GM12878 (cell line): ENCODE data around the gene ACTG1. TPM values are rescaled to one million over a fixed set of nuclear protein-coding genes. Genes with fewer than 3 reads are reported as not detected.

ENCODE experiments used
- ATAC-seq: fragments of 200-7000 bp; cut with Tn5 transposase; 3 replicates; pipeline ENCODE4 v1.9.1; 2020; ENCODE audit warnings: mild to moderate bottlenecking, moderate library complexity
- BruUV-seq: library from RNA; stranded (reverse); fragments of 400-500 nt; replicated peaks from 2 replicates; lab custom pipeline; 2021; lab: Mats Ljungman, UMichigan
- CTCF ChIA-PET: fragments of 300-600 bp; sonication (Branson Sonifier 250); formaldehyde crosslinking; extraction: SDS; loops from one replicate; lab custom pipeline; 2021; ENCODE audit warnings: inconsistent platforms; lab: Yijun Ruan, JAX
- POLR2A ChIA-PET: fragments of 350-600 bp; formaldehyde crosslinking; extraction: SDS; loops from one replicate; lab custom pipeline; 2021; ENCODE audit warnings: inconsistent platforms; lab: Charles Lee
- RAD21 ChIA-PET: fragments of 300-600 bp; sonication (Branson Sonifier 250); formaldehyde crosslinking; loops from one replicate; lab custom pipeline; 2023; ENCODE audit warnings: antibody characterized with exemption; ENCODE audit not compliant: unreplicated experiment; lab: Charles Lee
- SMC1A ChIA-PET: fragments of 300-600 bp; sonication (Branson Sonifier 250); formaldehyde crosslinking; loops from one replicate; lab custom pipeline; 2023; ENCODE audit not compliant: unreplicated experiment, uncharacterized antibody; lab: Charles Lee
- DNase-seq: peaks from one replicate; pipeline ENCODE4 v3.0.0-alpha.2; 2011; ENCODE audit warnings: low read depth, low spot score
- FAIRE-seq: peaks from 3 replicates; lab custom pipeline; 2011; peaks lifted over from hg19 to GRCh38; lab: Jason Lieb, UNC
- H2AFZ ChIP-seq: 2 replicates; pipeline ENCODE4 v1.6.0; 2011; ENCODE audit warnings: low read depth, low read length, control low read depth; ENCODE audit not compliant: control insufficient read depth
- H3K27ac ChIP-seq: 2 replicates; pipeline ENCODE4 v1.5.1; 2011; ENCODE audit warnings: control low read depth; ENCODE audit not compliant: control insufficient read depth, insufficient read depth
- H3K27me3 ChIP-seq, 2 experiments: replicated peaks in 1 of 2; 2 replicates each; pipeline versions ENCODE4 v1.6.0 to v1.6.1; 2011; ENCODE audit warnings: low read length in 1 of 2; ENCODE audit not compliant: control insufficient read depth in 2 of 2, insufficient read depth in 2 of 2
- H3K36me3 ChIP-seq, 2 experiments: 2 replicates each; pipeline ENCODE4 v1.5.1; 2011; ENCODE audit warnings: low read length in 1 of 2; ENCODE audit not compliant: control insufficient read depth in 2 of 2, insufficient read depth in 2 of 2
- H3K4me1 ChIP-seq: 2 replicates; pipeline ENCODE4 v1.6.1; 2011; ENCODE audit warnings: mild to moderate bottlenecking, low read length, moderate library complexity, mixed read lengths; ENCODE audit not compliant: control insufficient read depth, insufficient read depth
- H3K4me2 ChIP-seq: 2 replicates; pipeline ENCODE4 v1.6.0; 2011; ENCODE audit warnings: control low read depth; ENCODE audit not compliant: control insufficient read depth, insufficient read depth
- H3K4me3 ChIP-seq: fragments of 200-600 bp; sonication (generic); 2 replicates; pipeline ENCODE4 v1.5.1; 2016
- H3K79me2 ChIP-seq: 2 replicates; pipeline ENCODE4 v1.6.0; 2011; ENCODE audit warnings: low read length; ENCODE audit not compliant: control insufficient read depth, insufficient read depth
- H3K9ac ChIP-seq: 2 replicates; pipeline ENCODE4 v1.8.0; 2011; ENCODE audit warnings: low read length, control low read depth, mixed read lengths; ENCODE audit not compliant: control insufficient read depth, insufficient read depth
- H3K9me3 ChIP-seq: replicated peaks from 3 replicates; pipeline ENCODE4 v1.5.1; 2011; ENCODE audit warnings: mild to moderate bottlenecking, low read length; ENCODE audit not compliant: control insufficient read depth, insufficient read depth
- H4K20me1 ChIP-seq: 2 replicates; pipeline ENCODE4 v1.6.0; 2011; ENCODE audit not compliant: control insufficient read depth, insufficient read depth
- CEBPZ ChIP-seq: fragments of 150-350 bp; IDR thresholded peaks from 2 replicates; pipeline ENCODE4 v1.6.1; 2016; ENCODE audit warnings: low read depth, low read length
- CHD1 ChIP-seq: IDR thresholded peaks from 2 replicates; pipeline ENCODE4 v1.6.1; 2012; ENCODE audit warnings: low read depth, low read length, improper control_type of control experiment
- CHD2 ChIP-seq: IDR thresholded peaks from 2 replicates; pipeline ENCODE4 v1.6.1; 2011; ENCODE audit warnings: low read depth, low read length, improper control_type of control experiment, borderline replicate concordance
- CUX1 ChIP-seq: IDR thresholded peaks from 2 replicates; pipeline ENCODE4 v1.6.1; 2012; ENCODE audit warnings: improper control_type of control experiment, low read depth, low read length; ENCODE audit not compliant: insufficient replicate concordance
- HDAC6 ChIP-seq: fragments of 200-600 bp; sonication (generic); IDR thresholded peaks from one replicate; pipeline ENCODE4 v1.8.0; 2017; ENCODE audit warnings: antibody characterized with exemption; ENCODE audit not compliant: unreplicated experiment
- WGBS: methylation state at CpG from one replicate; pipeline ENCODE4 v1.1.6; 2016; ENCODE audit warnings: low lambda C conversion rate; ENCODE audit not compliant: insufficient replicate concordance, insufficient coverage; ENCODE audit errors: missing lambda C conversion rate; 5-methylcytosine and 5-hydroxymethylcytosine counted together
- in situ Hi-C: fragments of 300-500 bp; cut with MboI; formaldehyde crosslinking; loops from 9 replicates; pipeline ENCODE4 v1.14.3; 2018; ENCODE audit warnings: mixed read lengths
- intact Hi-C: fragments of 100-400 bp; cut with micrococcal nuclease; formaldehyde crosslinking; loops from one replicate; pipeline ENCODE4 v1.14.2; 2022; ENCODE audit not compliant: unreplicated experiment
- polyA plus RNA-seq, 11 experiments: library from polyadenylated mRNA; depleted of rRNA in 4 of 11; unstranded in 6 of 11; stranded (reverse) in 5 of 11; fragments of >200 nt; fragmentation: Nextera tagmentation in 4 of 11; fragmentation: Illumina TruSeq in 1 of 11; extraction: Ambion mirVana in 4 of 11; extraction: Trizol in 1 of 11; gene quantifications; 1 replicate in 1 of 11; 2 replicates in 10 of 11; pipeline versions ENCODE4 v1.2.1 to v1.2.3, GENCODE V29; 2011 to 2016; ENCODE audit warnings: inconsistent platforms in 2 of 11, missing spikeins in 2 of 11, low read depth in 1 of 11
- total RNA-seq, 4 experiments: library from RNA; depleted of rRNA in 3 of 4; stranded (reverse); fragments of >200 nt in 3 of 4; fragmentation: Illumina TruSeq in 1 of 4; extraction: Trizol in 1 of 4; gene quantifications; 2 replicates each; pipeline versions ENCODE4 v1.2.1 to v1.2.3, GENCODE V29; 2013 to 2021
- TF ChIP-seq, protein P1 (sequence below): fragments of 450-650 bp; IDR thresholded peaks from 2 replicates; pipeline ENCODE4 v1.6.1; 2016; ENCODE audit warnings: mild to moderate bottlenecking, moderate library complexity, borderline replicate concordance

ACTG1 gene
- total and polyA plus RNA-seq, 10 of the 15 experiments (the other 5 are each of a cell fraction or from before 2014, with no cell fraction given) = 810 to 6,105 (median 3,650) TPM

DNA sequence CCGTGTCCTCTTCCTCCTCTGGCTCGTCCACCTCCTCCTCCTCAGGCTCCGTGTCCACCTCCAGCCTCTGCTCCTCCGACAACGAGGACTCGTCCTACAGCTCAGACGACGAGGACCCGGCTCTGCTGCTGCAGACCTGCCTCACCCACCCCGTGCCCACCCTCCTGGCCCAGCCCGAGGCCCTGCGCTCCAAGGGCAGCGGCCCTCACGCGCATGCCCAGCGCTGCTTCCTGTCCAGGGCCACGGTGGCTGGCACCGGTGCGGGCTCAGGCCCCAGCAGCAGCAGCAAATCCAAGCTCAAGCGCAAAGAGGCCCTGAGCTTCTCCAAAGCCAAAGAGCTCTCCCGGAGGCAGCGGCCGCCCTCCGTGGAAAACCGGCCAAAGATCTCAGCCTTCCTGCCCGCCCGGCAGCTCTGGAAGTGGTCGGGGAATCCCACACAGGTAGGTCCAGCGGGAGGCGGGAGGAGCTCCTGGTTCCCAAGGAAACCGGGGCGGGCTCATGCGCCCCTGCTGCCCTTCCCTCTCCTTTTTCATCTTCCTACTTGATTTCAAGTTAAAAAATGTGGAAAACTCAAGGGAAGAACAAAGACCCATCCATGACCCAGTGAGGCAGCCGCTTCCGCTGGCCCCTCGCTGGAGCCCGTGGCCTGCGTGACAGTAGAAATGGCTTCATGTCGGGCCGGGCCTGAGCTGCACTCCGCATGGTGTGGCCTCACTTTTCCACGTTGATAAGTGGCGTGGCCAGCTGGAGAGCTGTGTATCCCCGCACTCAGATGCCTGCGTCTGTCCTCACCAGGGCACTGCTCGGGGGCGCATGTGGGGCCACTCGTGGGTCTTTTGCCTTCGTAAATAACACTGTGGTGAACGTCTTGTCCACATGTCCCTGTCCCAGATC, 50.7 kb downstream of the ACTG1 start:
- no peaks in the 10 kb centered on the region for H3K79me2 ChIP-seq
- no peaks in the 10 kb centered on the region for H4K20me1 ChIP-seq
- no peaks in the 10 kb centered on the region for H3K4me1 ChIP-seq
- no peak for FAIRE-seq
- no peak for ATAC-seq
- no TSS peak for BruUV-seq
- ChIA-PET SMC1A (no interaction called here), CTCF (interaction anchor here (0.6 kb wide), 1 partner anchor 60 kb away, joined by 3 read pairs; no protein-coding TSS in a partner anchor), POLR2A (no interaction called here), RAD21 (no interaction called here)
- no peak overlapping the region for H3K4me2 ChIP-seq
- H3K27ac ChIP-seq = no peak overlapping the region
- H3K9ac ChIP-seq = no peak overlapping the region
- 66% methylated on average over 42 of the region's 50 CpGs for WGBS
- H2AFZ ChIP-seq = no peak overlapping the region
- H3K4me3 ChIP-seq = no peak overlapping the region
- H3K36me3 ChIP-seq = no peaks in the 10 kb centered on the region
- DNase-seq = no peak
- H3K9me3 ChIP-seq = no peaks in the 10 kb centered on the region
- H3K27me3 ChIP-seq = no peaks in the 10 kb centered on the region; a peak in 1 of 4 replicates
- in situ Hi-C loops = no loop called here
- intact Hi-C loops = no loop called here
- TF ChIP-seq CHD2 = no peak
- no peak for TF ChIP-seq CHD1
- TF ChIP-seq, protein P1, sequence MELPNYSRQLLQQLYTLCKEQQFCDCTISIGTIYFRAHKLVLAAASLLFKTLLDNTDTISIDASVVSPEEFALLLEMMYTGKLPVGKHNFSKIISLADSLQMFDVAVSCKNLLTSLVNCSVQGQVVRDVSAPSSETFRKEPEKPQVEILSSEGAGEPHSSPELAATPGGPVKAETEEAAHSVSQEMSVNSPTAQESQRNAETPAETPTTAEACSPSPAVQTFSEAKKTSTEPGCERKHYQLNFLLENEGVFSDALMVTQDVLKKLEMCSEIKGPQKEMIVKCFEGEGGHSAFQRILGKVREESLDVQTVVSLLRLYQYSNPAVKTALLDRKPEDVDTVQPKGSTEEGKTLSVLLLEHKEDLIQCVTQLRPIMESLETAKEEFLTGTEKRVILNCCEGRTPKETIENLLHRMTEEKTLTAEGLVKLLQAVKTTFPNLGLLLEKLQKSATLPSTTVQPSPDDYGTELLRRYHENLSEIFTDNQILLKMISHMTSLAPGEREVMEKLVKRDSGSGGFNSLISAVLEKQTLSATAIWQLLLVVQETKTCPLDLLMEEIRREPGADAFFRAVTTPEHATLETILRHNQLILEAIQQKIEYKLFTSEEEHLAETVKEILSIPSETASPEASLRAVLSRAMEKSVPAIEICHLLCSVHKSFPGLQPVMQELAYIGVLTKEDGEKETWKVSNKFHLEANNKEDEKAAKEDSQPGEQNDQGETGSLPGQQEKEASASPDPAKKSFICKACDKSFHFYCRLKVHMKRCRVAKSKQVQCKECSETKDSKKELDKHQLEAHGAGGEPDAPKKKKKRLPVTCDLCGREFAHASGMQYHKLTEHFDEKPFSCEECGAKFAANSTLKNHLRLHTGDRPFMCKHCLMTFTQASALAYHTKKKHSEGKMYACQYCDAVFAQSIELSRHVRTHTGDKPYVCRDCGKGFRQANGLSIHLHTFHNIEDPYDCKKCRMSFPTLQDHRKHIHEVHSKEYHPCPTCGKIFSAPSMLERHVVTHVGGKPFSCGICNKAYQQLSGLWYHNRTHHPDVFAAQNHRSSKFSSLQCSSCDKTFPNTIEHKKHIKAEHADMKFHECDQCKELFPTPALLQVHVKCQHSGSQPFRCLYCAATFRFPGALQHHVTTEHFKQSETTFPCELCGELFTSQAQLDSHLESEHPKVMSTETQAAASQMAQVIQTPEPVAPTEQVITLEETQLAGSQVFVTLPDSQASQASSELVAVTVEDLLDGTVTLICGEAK = no peak
- no peak for TF ChIP-seq HDAC6
- no peak for TF ChIP-seq CEBPZ
- TF ChIP-seq CUX1 = no peak
